Activated naive CD4-positive, alpha-beta T cell treated with anti-CD3 and anti-CD28 coated beads for 36 hours (primary cell): ENCODE data around the gene TMEM204. TPM values are rescaled to one million over a fixed set of nuclear protein-coding genes. Genes with fewer than 3 reads are reported as not detected.

Source experiments
- CTCF ChIA-PET: fragments of 350-600 bp; sonication (Branson Sonifier 250); formaldehyde crosslinking; loops from one replicate; lab custom pipeline; 2021; ENCODE audit warnings: antibody characterized with exemption; lab: Charles Lee
- DNase-seq: peaks from one replicate; pipeline ENCODE4 v3.0.0-alpha.2; 2020
- H3K27ac Mint-ChIP-seq: one replicate; pipeline ENCODE4 v1.8.0; 2021; ENCODE audit warnings: mild to moderate bottlenecking, mixed read lengths
- H3K27me3 Mint-ChIP-seq: one replicate; pipeline ENCODE4 v1.8.0; 2021; ENCODE audit warnings: low read depth, mixed read lengths
- H3K36me3 Mint-ChIP-seq: one replicate; pipeline ENCODE4 v1.8.0; 2021; ENCODE audit warnings: low read depth, mixed read lengths
- H3K4me1 Mint-ChIP-seq: one replicate; pipeline ENCODE4 v1.8.0; 2021; ENCODE audit warnings: low read depth, mixed read lengths
- H3K4me3 Mint-ChIP-seq: one replicate; pipeline ENCODE4 v1.8.0; 2021; ENCODE audit warnings: mild to moderate bottlenecking, moderate library complexity, mixed read lengths
- H3K9me3 Mint-ChIP-seq: one replicate; pipeline ENCODE4 v1.8.0; 2021; ENCODE audit warnings: mixed read lengths
- intact Hi-C: fragments of 100-400 bp; cut with micrococcal nuclease; formaldehyde crosslinking; loops from one replicate; pipeline ENCODE4 v1.15.1; 2023
- total RNA-seq, 2 experiments: library from RNA; stranded (reverse); gene quantifications; one replicate each; pipeline ENCODE4 v1.2.3, GENCODE V29; 2021

The TMEM204 gene
- total RNA-seq, 2 experiments from 2014 or later: 7.7 to 8.2 TPM

DNA sequence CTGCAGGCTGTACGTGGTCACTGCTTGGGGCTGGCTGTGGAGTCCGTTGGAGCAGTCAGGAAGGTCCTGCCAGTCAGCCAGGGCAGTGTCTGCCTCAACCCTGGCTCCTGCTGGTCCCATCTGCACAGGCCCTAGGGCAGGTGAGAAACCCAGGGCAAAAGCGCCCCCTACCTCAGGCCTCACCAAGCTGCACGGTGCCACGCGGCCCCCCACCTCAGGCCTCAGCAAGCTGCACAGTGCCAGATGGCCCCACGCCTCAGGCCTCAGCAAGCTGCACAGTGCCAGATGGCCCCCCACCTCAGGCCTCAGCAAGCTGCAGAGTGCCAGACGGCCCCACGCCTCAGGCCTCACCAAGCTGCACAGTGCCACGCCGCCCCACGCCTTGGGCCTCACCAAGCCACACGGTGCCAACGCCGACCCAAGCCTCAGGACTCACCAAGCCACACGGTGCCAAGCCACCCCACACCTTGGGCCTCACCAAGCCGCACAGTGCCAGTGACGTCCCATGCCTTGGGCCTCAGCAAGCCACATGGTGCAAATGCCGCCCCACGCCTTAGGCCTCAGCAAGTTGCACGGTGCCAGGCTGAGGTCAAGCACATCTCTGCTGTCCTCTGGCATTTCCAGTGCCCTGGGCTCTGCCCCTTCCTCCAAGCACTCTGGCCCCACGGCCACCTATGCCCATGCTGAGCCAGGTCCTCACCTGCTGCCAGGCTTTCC, 5.5 kb downstream of the TMEM204 start:
- H3K9me3 Mint-ChIP-seq: no peaks in the 10 kb centered on the region
- peaks cover 63% of the 10 kb centered on the region for H3K4me1 Mint-ChIP-seq
- peak overlapping the region; percentile 97 for H3K4me3 Mint-ChIP-seq
- DNase-seq: peak; percentile 64
- H3K27ac Mint-ChIP-seq: peak overlapping the region; percentile 95
- intact Hi-C loops: loop anchor here (1.0 kb wide), 1 partner anchor 176 kb away; no protein-coding TSS in a partner anchor
- CTCF ChIA-PET: interaction anchor here (0.7 to 2.1 kb wide), 4 partner anchors 9 to 176 kb away, joined by 3 to 11 read pairs (median 4); no protein-coding TSS in a partner anchor
- peaks cover 29% of the 10 kb centered on the region for H3K36me3 Mint-ChIP-seq
- no peaks in the 10 kb centered on the region for H3K27me3 Mint-ChIP-seq

DNA sequence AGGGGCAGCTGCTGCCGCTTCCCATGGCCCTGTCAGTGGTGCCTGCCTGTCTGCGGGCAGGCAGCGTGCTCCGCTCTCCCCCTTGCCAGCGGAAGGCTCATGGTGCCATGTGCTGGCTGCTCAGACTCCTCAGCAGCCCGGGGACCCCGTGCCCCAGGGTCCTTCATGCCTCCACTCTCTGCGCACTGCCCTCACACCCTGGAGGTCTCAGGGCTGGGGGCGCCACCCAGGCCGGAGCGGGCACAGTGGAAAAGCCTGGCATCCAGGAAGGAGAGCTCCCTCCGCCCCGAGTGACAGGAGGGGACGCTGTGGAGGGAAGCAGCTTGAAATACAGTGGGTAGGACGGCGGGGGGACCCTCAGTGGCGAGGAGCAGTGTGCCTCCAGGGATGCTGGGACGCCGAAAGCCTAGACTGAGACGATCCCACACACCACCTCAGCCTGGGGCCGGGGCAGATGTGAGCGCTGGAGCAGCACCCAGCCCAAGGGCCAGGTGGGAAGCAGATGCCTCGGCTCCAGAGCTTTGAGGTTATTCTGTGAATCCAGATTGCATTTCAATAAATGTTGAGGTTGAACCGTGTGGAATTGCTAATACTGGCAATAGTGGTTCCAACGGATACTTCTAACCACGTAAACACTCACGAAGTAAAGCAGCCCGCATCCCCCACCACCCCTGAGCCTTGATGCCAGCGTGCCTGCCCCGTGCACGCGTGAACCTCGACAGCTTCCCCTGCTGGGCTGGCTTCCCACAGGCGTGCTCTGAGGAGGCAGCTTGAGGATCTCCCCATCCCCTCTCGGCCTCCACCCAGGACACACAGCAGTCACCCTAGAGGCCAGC, 6.5 kb downstream of the TMEM204 start:
- Mint-ChIP-seq H3K4me3 (no peak overlapping the region), H3K4me1 (peaks cover 72% of the 10 kb centered on the region), H3K9me3 (no peaks in the 10 kb centered on the region), H3K27ac (no peak overlapping the region), H3K36me3 (peaks cover 25% of the 10 kb centered on the region), H3K27me3 (no peaks in the 10 kb centered on the region)
- CTCF ChIA-PET: interaction anchor here (1.2 kb wide), 1 partner anchor 8 kb away, joined by 3 read pairs; no protein-coding TSS in a partner anchor
- intact Hi-C loops: no loop called here
- DNase-seq: no peak

DNA sequence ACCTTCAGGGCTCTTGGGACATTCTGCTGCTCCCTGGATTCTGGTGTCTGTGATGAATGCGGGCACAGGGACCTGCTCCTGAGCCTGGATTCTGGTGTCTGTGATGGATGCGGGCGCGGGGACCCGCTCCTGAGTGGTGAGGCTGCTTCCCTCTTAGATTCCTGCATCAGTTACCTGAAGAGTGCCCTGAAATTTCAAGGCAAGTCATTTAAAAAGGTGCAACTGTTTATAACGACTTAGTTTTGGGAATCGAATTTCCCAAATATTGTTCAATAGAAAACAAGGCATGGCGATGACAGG, 7.0 kb downstream of the TMEM204 start:
- Mint-ChIP-seq H3K27ac (no peak overlapping the region), H3K4me3 (no peak overlapping the region), H3K27me3 (no peaks in the 10 kb centered on the region), H3K4me1 (peaks cover 77% of the 10 kb centered on the region), H3K9me3 (no peaks in the 10 kb centered on the region), H3K36me3 (peaks cover 22% of the 10 kb centered on the region)
- no peak for DNase-seq
- CTCF ChIA-PET: no interaction called here
- intact Hi-C loops: no loop called here

DNA sequence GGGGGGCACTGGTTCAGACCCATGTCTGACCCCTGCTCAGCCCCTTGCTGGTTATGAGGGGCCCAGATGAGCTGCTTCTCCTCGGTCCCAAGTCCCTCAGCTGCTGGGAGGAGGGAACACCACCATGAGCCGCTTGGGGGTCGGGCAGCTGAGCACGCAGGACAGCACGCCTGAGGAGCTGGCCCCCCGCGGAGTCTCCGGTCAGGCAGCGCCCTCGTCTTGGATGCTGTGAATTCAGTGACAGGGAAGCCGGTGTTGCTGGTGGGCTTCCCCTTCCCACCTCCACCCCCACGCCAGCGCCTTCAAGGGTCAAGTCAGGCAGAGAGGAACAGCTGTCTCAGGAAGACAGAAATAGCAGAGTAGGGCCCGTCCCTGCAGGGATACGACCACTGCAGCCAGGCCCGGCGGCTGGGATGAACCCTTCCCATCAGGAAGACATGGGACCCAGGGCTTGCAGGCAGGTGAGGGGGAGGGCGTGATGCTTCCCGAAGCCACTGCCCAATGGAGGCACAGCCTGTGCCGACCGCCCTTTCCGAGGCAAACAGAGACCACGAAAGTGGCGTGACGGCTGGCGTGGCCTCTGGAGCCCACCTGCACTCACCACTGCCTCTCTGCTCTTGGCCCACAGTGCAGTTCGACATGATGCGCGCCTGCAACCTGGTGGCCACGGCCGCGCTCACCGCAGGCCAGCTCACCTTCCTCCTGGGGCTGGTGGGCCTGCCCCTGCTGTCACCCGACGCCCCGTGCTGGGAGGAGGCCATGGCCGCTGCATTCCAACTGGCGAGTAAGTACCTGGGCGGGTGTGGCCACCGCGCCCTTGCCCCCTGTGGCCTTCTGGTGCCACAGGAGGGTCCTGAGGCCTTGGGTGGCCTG, 8.1 kb downstream of the TMEM204 start:
- Mint-ChIP-seq H3K36me3 (peaks cover 17% of the 10 kb centered on the region), H3K9me3 (no peaks in the 10 kb centered on the region), H3K4me3 (no peak overlapping the region), H3K27me3 (no peaks in the 10 kb centered on the region), H3K4me1 (peaks cover 82% of the 10 kb centered on the region), H3K27ac (peak overlapping the region; percentile 89)
- intact Hi-C loops: loop anchor here (2.0 kb wide), 3 partner anchors 49 to 233 kb away; partner anchors contain the start of genes CRAMP1, IFT140, TELO2 and UBE2I
- no peak for DNase-seq
- CTCF ChIA-PET: interaction anchor here (0.6 kb wide), 2 partner anchors 125 to 1003 kb away, joined by 3 read pairs; no protein-coding TSS in a partner anchor

DNA sequence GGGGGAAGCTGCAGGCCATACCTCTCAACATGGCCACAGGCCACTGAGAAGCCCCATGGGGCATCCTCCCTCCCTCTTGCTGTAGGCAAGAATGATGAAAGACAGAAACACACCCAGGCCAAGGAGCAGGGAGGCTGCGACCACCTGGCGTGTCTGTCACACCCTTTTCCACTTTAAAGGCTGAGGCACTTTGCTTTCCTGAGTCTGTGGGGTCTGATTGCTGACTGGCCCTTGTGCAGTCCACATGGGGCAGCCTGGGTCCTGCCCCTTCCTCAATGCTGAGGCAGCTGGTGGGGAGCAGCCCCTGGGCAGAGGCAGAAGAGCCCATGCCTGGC, 8.7 kb downstream of the TMEM204 start:
- Mint-ChIP-seq H3K27me3 (no peaks in the 10 kb centered on the region), H3K4me3 (no peak overlapping the region), H3K27ac (peak overlapping the region; percentile 89), H3K9me3 (no peaks in the 10 kb centered on the region), H3K4me1 (peaks cover 82% of the 10 kb centered on the region), H3K36me3 (peaks cover 13% of the 10 kb centered on the region)
- no peak for DNase-seq
- CTCF ChIA-PET: no interaction called here
- intact Hi-C loops: loop anchor here (2.0 kb wide), 3 partner anchors 49 to 233 kb away; partner anchors contain the start of genes CRAMP1, IFT140, TELO2 and UBE2I

DNA sequence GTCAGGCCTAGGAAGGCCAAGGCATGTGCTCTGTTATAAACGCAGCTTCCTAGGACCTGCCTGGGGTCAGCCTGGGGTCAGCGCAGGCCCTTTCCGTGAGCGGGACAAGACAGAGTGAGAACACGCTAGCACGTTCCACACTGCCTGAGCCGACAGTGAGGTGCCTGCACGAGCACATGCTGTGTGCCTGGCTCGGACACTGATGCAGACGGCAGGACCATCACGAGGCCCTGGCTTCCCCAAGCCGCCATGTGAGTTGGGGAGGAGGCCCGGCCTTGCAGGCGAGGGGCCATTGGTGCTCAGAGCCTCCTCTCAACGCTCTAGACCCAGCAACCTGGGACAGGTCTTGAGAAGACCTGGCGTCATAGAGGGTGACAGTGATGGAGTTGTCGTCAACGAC, 9.1 kb downstream of the TMEM204 start:
- Mint-ChIP-seq H3K9me3 (no peaks in the 10 kb centered on the region), H3K4me1 (peaks cover 81% of the 10 kb centered on the region), H3K27me3 (no peaks in the 10 kb centered on the region), H3K27ac (peak overlapping the region; percentile 89), H3K4me3 (no peak overlapping the region), H3K36me3 (peaks cover 11% of the 10 kb centered on the region)
- intact Hi-C loops: loop anchor here (2.0 kb wide), 3 partner anchors 50 to 234 kb away; partner anchors contain the start of genes CRAMP1, IFT140, TELO2 and UBE2I
- CTCF ChIA-PET: no interaction called here
- DNase-seq: no peak

DNA sequence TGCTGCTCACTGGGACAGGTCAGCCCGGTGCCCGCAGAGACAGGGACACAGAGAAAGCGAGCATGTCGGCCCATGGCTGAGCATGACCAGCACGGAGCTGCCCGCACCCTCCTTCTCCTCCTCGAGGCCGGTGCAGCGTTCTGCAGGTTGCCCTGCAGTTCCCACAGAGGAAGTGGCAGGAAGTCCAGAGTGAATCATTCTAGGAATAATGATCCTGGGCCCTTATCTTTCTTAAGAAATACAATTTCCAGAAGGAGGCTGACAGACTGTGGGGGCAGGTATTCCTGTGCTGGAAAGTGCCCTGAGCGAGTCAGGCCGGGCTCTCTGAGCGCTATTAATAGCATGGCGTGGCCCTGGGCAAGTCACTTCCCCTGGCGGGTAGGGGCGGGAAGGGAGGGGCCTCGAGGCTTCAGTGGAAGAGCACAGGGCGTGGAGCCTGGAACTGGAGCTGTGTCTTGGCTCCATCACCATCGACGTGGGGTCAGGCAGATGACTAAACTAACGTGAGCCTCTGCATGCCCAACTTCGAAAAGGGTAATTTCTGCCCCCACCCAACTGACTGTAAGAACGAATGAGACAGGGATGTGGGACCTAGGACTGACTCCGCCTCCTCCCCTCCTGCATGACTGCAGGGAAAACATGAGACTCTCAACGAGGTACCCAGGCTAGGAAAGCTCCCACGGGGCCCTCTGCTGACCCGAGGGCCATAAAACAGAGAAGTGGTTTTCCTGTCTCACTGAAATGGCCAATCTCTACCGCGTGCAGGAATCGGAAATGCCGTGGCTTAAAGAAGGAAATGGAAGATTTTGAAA, 9.8 kb downstream of the TMEM204 start:
- peak; percentile 84 for DNase-seq
- Mint-ChIP-seq H3K4me3 (peak overlapping the region; percentile 60), H3K27ac (peak overlapping the region; percentile 89), H3K27me3 (no peaks in the 10 kb centered on the region), H3K4me1 (peaks cover 79% of the 10 kb centered on the region), H3K9me3 (no peaks in the 10 kb centered on the region), H3K36me3 (peaks cover 7% of the 10 kb centered on the region)
- CTCF ChIA-PET: no interaction called here
- intact Hi-C loops: loop anchor here (1.0 to 2.0 kb wide), 4 partner anchors 8 to 234 kb away; partner anchors contain the start of genes CRAMP1, IFT140, TELO2 and UBE2I

DNA sequence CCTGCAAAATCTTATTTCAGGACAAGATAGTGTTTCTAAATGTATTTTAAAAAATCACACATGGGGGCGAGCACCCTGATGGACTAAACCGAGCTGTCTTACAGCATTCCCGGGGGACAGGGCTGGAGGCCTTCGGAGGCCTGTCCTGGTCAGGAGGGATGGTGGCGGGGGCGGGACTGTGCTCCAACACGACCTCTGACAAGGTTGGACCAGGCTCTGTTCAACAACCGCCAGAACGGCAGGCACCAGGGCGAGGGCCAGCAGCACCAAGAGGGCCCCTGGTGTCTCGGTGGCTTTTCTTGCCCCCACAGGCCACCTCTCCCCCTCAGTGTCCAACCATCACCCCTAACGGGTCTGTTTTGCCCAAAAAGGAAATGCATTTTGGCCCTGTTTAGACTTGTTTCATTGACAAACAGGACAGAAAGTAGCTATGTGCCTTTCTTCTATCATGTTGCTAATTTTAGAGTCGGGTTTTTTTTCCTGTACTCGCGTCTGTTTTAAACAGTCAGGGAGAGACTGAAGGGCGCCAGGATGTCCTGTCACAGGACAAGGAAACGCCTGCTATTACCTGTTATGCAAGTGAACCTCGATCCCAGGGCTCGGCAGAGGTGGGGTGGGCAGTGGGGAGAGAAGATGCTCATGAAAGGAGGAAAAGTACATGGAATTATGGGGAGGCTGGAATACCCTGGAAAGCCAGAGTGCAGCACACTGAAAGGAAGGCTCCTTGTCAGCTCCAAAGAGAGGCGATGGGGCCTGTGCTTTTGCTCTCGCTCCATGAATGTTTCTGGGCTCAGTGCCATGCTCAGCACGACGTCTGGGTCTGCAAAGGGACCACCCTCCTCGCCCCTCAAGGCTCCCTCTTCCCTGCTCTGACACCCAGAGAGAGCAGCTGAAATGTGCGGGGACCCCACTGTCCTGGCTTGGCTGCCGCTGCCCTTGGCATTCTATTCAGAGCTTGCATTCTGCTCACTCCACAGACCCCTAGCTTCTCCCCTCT, 11.9 kb downstream of the TMEM204 start:
- CTCF ChIA-PET: interaction anchor here (0.6 kb wide), 1 partner anchor 149 kb away, joined by 4 read pairs; no protein-coding TSS in a partner anchor
- intact Hi-C loops: no loop called here
- peak overlapping the region; percentile 89 for H3K27ac Mint-ChIP-seq
- no peak for DNase-seq
- H3K27me3 Mint-ChIP-seq: no peaks in the 10 kb centered on the region
- H3K36me3 Mint-ChIP-seq: peaks cover 9% of the 10 kb centered on the region
- peak overlapping the region; percentile 21 for H3K4me3 Mint-ChIP-seq
- peaks cover 77% of the 10 kb centered on the region for H3K4me1 Mint-ChIP-seq
- no peaks in the 10 kb centered on the region for H3K9me3 Mint-ChIP-seq

DNA sequence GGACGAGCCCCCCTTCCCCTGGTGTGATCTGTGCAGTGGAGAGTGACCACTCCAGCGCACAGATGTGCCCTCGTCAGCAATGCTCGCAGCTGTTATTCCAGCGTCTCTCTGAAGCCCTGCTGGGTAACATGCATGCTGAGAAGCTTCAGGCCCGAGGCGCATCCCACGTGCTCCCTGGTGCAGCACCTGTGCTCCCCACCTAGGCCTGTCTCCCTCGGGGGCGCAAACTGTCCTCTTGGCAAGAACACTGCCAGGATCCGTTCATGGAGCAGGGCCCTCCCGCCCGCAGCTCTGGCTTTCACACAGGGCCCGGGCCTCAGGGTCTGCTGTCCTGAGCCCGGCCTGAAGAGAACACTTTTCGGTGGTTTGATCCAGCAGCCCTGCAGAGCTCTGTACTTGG, 13.0 kb downstream of the TMEM204 start:
- H3K27me3 Mint-ChIP-seq: no peaks in the 10 kb centered on the region
- no peak for DNase-seq
- intact Hi-C loops: no loop called here
- H3K9me3 Mint-ChIP-seq: no peaks in the 10 kb centered on the region
- peak overlapping the region; percentile 53 for H3K27ac Mint-ChIP-seq
- H3K36me3 Mint-ChIP-seq: peaks cover 9% of the 10 kb centered on the region
- CTCF ChIA-PET: interaction anchor here (1.0 to 1.3 kb wide), 3 partner anchors 9 to 73 kb away, joined by 3 read pairs; no protein-coding TSS in a partner anchor
- H3K4me1 Mint-ChIP-seq: peaks cover 77% of the 10 kb centered on the region
- H3K4me3 Mint-ChIP-seq: no peak overlapping the region

DNA sequence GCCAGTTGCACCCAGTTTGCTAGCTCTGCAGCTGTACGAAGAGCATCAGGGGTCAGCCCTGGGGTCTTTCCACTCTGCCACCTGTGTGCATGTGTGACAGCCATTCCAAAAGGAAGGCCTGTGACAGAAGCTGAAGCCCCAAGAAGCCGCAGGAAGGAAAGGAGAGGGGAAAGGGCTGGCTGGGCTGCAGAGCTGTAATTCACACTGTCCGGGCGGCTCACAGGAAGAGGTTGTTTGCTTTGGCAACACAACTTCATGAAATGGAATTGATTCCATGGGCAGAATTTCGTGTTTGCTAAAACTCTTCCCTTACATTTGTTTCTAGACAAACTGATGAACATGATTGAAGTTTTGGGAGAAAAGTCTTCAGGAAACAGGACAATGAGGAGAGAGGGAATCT, 14.8 kb downstream of the TMEM204 start:
- no peak overlapping the region for H3K4me3 Mint-ChIP-seq
- peaks cover 70% of the 10 kb centered on the region for H3K4me1 Mint-ChIP-seq
- no peaks in the 10 kb centered on the region for H3K9me3 Mint-ChIP-seq
- H3K36me3 Mint-ChIP-seq: peaks cover 9% of the 10 kb centered on the region
- H3K27me3 Mint-ChIP-seq: no peaks in the 10 kb centered on the region
- peak overlapping the region; percentile 59 for H3K27ac Mint-ChIP-seq
- DNase-seq: no peak
- CTCF ChIA-PET: interaction anchor here (1.0 to 1.5 kb wide), 2 partner anchors 9 to 158 kb away, joined by 3 read pairs; partner anchors contain the start of gene MAPK8IP3
- intact Hi-C loops: no loop called here
